GM12878 (cell line): Measurements from ENCODE around the gene ABCB8.

ENCODE experiments used
- CEBPB ChIP-seq, 2 experiments: fragments of 150-350 bp in 1 of 2; IDR thresholded peaks; 2 replicates each; pipeline ENCODE4 v1.6.1; 2012 to 2014; ENCODE audit warnings: low read depth in 2 of 2, low read length in 2 of 2, borderline replicate concordance in 1 of 2, inconsistent platforms in 1 of 2
- CHD1 ChIP-seq: IDR thresholded peaks from 2 replicates; pipeline ENCODE4 v1.6.1; 2012; ENCODE audit warnings: low read depth, low read length, improper control_type of control experiment
- CREB1 ChIP-seq: IDR thresholded peaks from 2 replicates; pipeline ENCODE4 v1.6.1; 2012; ENCODE audit warnings: low read depth, mild to moderate bottlenecking, inconsistent platforms
- CTCF ChIP-seq, 3 experiments: IDR thresholded peaks in 2 of 3; conservative IDR thresholded peaks in 1 of 3; 2 replicates each; pipeline ENCODE4 v1.5.1; 2011; ENCODE audit warnings: low read depth in 3 of 3, low read length in 3 of 3, mild to moderate bottlenecking in 3 of 3, control low read depth in 2 of 3, moderate library complexity in 2 of 3, inconsistent platforms in 1 of 3, mixed read lengths in 1 of 3; ENCODE audit not compliant: control insufficient read depth in 2 of 3, insufficient read depth in 1 of 3; ENCODE audit errors: extremely low read depth in 1 of 3
- ESRRA ChIP-seq: IDR thresholded peaks from 2 replicates; pipeline ENCODE4 v1.6.1; 2012; ENCODE audit warnings: mild to moderate bottlenecking, low read length, improper control_type of control experiment
- HCFC1 ChIP-seq: fragments of 150-350 bp; IDR thresholded peaks from 2 replicates; pipeline ENCODE4 v1.6.1; 2014; ENCODE audit warnings: low read length
- HDAC2 ChIP-seq: fragments of 200-600 bp; sonication (generic); IDR thresholded peaks from 2 replicates; pipeline ENCODE4 v1.6.1; 2017
- RCOR1 ChIP-seq: conservative IDR thresholded peaks from 2 replicates; pipeline ENCODE4 v1.6.1; 2012; ENCODE audit warnings: low read depth, low read length, improper control_type of control experiment
- RELA ChIP-seq: fragments of 450-650 bp; IDR thresholded peaks from 2 replicates; pipeline ENCODE4 v1.8.0; 2014; ENCODE audit warnings: borderline replicate concordance; ENCODE audit not compliant: partially characterized antibody
- SIX5 ChIP-seq: IDR thresholded peaks from 2 replicates; pipeline ENCODE4 v1.6.1; 2011; ENCODE audit warnings: mild to moderate bottlenecking, low read depth, low read length, moderate library complexity; ENCODE audit not compliant: severe bottlenecking
- USF2 ChIP-seq: IDR thresholded peaks from 2 replicates; pipeline ENCODE4 v1.6.1; 2011; ENCODE audit warnings: low read depth, low read length, improper control_type of control experiment, borderline replicate concordance
- TF ChIP-seq, protein P1 (sequence below): IDR thresholded peaks from 2 replicates; pipeline ENCODE4 v1.6.1; 2012; ENCODE audit warnings: low read depth, low read length, improper control_type of control experiment

GRCh38 chr7:150994838-150995510 is 33.3 kb upstream of the ABCB8 start:
- TF ChIP-seq CTCF (IDR thresholded peaks at IDR 0.05 in 2 of 3, conservative IDR thresholded peaks at IDR 0.05 in 1 of 3; ENCODE audit: control insufficient read depth in 2 of 3, extremely low read depth in 1 of 3, insufficient read depth in 1 of 3, low read depth in 3 of 3, low read length in 3 of 3) (no peak), USF2 (no peak), RCOR1 (no peak), CHD1 (no peak), HDAC2 (no peak), ESRRA (no peak), CEBPB (IDR thresholded peaks at IDR 0.05; ENCODE audit: borderline replicate concordance in 1 of 2, low read depth in 2 of 2, low read length in 2 of 2) (no peak), RELA (no peak), HCFC1 (no peak), CREB1 (no peak), SIX5 (no peak)
- TF ChIP-seq, protein P1, sequence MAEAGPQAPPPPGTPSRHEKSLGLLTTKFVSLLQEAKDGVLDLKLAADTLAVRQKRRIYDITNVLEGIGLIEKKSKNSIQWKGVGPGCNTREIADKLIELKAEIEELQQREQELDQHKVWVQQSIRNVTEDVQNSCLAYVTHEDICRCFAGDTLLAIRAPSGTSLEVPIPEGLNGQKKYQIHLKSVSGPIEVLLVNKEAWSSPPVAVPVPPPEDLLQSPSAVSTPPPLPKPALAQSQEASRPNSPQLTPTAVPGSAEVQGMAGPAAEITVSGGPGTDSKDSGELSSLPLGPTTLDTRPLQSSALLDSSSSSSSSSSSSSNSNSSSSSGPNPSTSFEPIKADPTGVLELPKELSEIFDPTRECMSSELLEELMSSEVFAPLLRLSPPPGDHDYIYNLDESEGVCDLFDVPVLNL: no peak
